ENCODE measurements around the gene WWOX. TPM values are rescaled to one million over a fixed set of nuclear protein-coding genes. Genes with fewer than 3 reads are reported as not detected.

The WWOX gene
- total RNA-seq, 1 experiment from 2014 or later: 15.6 TPM

DNA sequence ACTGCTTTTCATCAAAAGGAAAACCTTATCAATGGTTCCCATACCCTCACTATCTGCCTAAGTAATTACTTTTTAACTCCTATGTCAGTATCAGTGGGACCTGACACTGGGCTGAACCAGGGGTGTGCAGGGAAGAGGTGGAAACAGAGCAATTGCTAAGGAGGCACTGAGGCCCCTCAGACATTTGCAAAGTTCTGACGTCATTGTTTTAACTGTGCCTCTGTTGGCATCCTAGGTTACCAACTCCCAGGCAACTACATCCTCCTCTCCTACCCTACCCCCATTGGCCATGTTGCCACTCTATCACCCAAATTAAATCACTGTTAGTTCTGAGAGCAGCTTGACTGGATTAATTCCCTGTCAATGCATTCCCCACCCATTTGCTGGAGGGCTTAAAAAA is 8.0 kb upstream of the WWOX start:
- no peak for DNase-seq
- H3K9ac ChIP-seq (ENCODE audit: extremely low read depth, insufficient read length, low read length): no peak overlapping the region
- no CpG with 5 or more reads among the region's 1 CpG for WGBS (ENCODE audit: extremely low coverage, insufficient read length, low lambda C conversion rate)
- Mint-ChIP-seq H3K27me3 (ENCODE audit: low read depth) (peaks cover 98% of the 10 kb centered on the region), H3K9me3 (peaks cover 2 to 4% of the 10 kb centered on the region in 2 experiments; a peak in 3 of 5 replicates), H3K27ac (no peak overlapping the region), H3K36me3 (ENCODE audit: insufficient read depth in 1 of 3, low read depth in 3 of 3) (no peaks in the 10 kb centered on the region), H3K4me3 (no peak overlapping the region), H3K4me1 (0 out of 4 replicates have a peak, but pooled peaks cover 0 to 3% of the 10 kb centered on the region in 2 experiments)
- H3K14ac ChIP-seq (ENCODE audit: insufficient read depth, low read length): no peak overlapping the region
- no peak overlapping the region for H3K27ac ChIP-seq (ENCODE audit: insufficient read length, low read depth, low read length)
- H4K20me1 ChIP-seq (ENCODE audit: control insufficient read depth, insufficient read depth, insufficient read length): no peaks in the 10 kb centered on the region
- no peaks in the 10 kb centered on the region for H3K9me3 ChIP-seq (ENCODE audit: control insufficient read depth, low read depth, low read length)
- H3K56ac ChIP-seq (ENCODE audit: insufficient read length, low read depth, low read length): no peak overlapping the region
- H3T11ph ChIP-seq (ENCODE audit: low read length): no peak overlapping the region
- no peak overlapping the region for H4K91ac ChIP-seq (ENCODE audit: insufficient read length, low read depth, low read length)
- H2BK20ac ChIP-seq (ENCODE audit: low read depth, low read length, poor library complexity, severe bottlenecking): no peak overlapping the region
- no peaks in the 10 kb centered on the region for H3K4me1 ChIP-seq (ENCODE audit: insufficient read depth, low read length)
- H3K27me3 ChIP-seq (ENCODE audit: insufficient read depth, low read length): peaks cover 4% of the 10 kb centered on the region; the same call in 1 of the 2 replicates
- H2AFZ ChIP-seq (ENCODE audit: low read length): no peak overlapping the region
- no peaks in the 10 kb centered on the region for H3K79me1 ChIP-seq (ENCODE audit: insufficient read depth, low read depth, low read length, poor library complexity, severe bottlenecking)
- no peak overlapping the region for H2BK120ac ChIP-seq (ENCODE audit: low read depth, low read length, poor library complexity, severe bottlenecking)
- H3K23me2 ChIP-seq (ENCODE audit: insufficient read length, low read depth, low read length, poor library complexity, severe bottlenecking): no peaks in the 10 kb centered on the region
- H2AK5ac ChIP-seq (ENCODE audit: insufficient read length, low read length): no peak overlapping the region
- H3K4me2 ChIP-seq (ENCODE audit: insufficient read depth, insufficient read length, low read length): no peak overlapping the region
- H3K18ac ChIP-seq (ENCODE audit: insufficient read length, low read depth, low read length): no peak overlapping the region
- H2BK15ac ChIP-seq (ENCODE audit: low read depth, low read length): no peak overlapping the region
- no peak overlapping the region for H4K8ac ChIP-seq (replicated peaks; ENCODE audit: insufficient read length, low read depth, low read length)
- H3K79me2 ChIP-seq (ENCODE audit: insufficient read depth, low read length): no peaks in the 10 kb centered on the region
- H2BK12ac ChIP-seq (ENCODE audit: insufficient read length, low read depth, low read length): no peak overlapping the region
- H4K5ac ChIP-seq (ENCODE audit: insufficient read length, low read depth, low read length): no peak overlapping the region
- TF ChIP-seq, protein P1, sequence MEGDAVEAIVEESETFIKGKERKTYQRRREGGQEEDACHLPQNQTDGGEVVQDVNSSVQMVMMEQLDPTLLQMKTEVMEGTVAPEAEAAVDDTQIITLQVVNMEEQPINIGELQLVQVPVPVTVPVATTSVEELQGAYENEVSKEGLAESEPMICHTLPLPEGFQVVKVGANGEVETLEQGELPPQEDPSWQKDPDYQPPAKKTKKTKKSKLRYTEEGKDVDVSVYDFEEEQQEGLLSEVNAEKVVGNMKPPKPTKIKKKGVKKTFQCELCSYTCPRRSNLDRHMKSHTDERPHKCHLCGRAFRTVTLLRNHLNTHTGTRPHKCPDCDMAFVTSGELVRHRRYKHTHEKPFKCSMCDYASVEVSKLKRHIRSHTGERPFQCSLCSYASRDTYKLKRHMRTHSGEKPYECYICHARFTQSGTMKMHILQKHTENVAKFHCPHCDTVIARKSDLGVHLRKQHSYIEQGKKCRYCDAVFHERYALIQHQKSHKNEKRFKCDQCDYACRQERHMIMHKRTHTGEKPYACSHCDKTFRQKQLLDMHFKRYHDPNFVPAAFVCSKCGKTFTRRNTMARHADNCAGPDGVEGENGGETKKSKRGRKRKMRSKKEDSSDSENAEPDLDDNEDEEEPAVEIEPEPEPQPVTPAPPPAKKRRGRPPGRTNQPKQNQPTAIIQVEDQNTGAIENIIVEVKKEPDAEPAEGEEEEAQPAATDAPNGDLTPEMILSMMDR (conservative IDR thresholded peaks at IDR 0.05): no peak
- H3K23ac ChIP-seq (ENCODE audit: insufficient read length, low read depth, low read length): no peak overlapping the region
- H3K4ac ChIP-seq (ENCODE audit: low read depth, low read length): no peak overlapping the region
- H2BK5ac ChIP-seq (ENCODE audit: insufficient read length, low read length): no peak overlapping the region
